22Rv1 (cell line): ENCODE results near the gene ITLN2.

ENCODE experiments used
- ZFX ChIP-seq: fragments of 450-650 bp; IDR thresholded peaks from 2 replicates; pipeline ENCODE4 v1.6.1; 2017; ENCODE audit warnings: antibody characterized with exemption, borderline replicate concordance
- TF ChIP-seq, protein P1 (sequence below): fragments of 450-650 bp; IDR thresholded peaks from 2 replicates; pipeline ENCODE4 v1.5.1; 2017; ENCODE audit warnings: mild to moderate bottlenecking

DNA sequence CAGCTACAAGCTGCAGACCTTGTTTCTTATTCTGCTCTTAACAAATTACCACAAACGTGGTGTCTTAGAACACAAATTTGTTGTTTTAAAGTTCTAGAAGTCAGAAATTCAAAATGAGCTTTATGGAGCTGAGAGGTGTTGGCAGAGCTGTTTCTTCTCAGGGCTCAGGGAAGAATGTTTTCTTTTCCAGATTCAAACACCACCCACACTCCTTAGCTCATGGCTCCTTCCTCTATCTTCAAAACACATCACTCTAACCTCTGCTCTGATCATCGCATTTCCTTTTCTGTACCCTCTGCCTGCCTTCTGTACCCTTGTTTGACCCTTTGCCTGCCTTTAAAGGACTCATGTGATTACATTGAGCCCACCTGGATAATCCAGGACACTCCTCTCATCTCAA, 42.7 kb downstream of the ITLN2 start:
- TF ChIP-seq, protein P1, sequence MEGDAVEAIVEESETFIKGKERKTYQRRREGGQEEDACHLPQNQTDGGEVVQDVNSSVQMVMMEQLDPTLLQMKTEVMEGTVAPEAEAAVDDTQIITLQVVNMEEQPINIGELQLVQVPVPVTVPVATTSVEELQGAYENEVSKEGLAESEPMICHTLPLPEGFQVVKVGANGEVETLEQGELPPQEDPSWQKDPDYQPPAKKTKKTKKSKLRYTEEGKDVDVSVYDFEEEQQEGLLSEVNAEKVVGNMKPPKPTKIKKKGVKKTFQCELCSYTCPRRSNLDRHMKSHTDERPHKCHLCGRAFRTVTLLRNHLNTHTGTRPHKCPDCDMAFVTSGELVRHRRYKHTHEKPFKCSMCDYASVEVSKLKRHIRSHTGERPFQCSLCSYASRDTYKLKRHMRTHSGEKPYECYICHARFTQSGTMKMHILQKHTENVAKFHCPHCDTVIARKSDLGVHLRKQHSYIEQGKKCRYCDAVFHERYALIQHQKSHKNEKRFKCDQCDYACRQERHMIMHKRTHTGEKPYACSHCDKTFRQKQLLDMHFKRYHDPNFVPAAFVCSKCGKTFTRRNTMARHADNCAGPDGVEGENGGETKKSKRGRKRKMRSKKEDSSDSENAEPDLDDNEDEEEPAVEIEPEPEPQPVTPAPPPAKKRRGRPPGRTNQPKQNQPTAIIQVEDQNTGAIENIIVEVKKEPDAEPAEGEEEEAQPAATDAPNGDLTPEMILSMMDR = no peak
- TF ChIP-seq ZFX = no peak
